ENCODE results near the gene DSG1.
"Not testable (repeated sequence)": the region's sequence is repeated elsewhere in the genome, so short reads cannot be mapped to it uniquely, and the experiment has no call there.

DSG1 gene

GRCh38 chr18:31317860-31318259 is at the start of gene DSG1:
TSS of gene DSG1 (plus strand) at chr18:31318160. CDS start at chr18:31318301, 141 bp downstream.
- in situ Hi-C loops (cut with MboI; ENCODE audit: low sequenced_read_pairs) = no loop called here

- in situ Hi-C loops (cut with MboI; ENCODE audit: low sequenced_read_pairs) = no loop called here
These were observed 49.0 kb upstream of the DSG1 start for GRCh38 chr18:31268985-31269406.

- in situ Hi-C loops (cut with MboI; ENCODE audit: low sequenced_read_pairs) = no loop called here
These were observed 48.4 kb upstream of the DSG1 start for GRCh38 chr18:31269566-31269965.

GRCh38 chr18:31270578-31270977 is 47.4 kb upstream of the DSG1 start:
- in situ Hi-C loops (cut with MboI; ENCODE audit: low sequenced_read_pairs) = no loop called here

GRCh38 chr18:31273812-31274527 is 44.0 kb upstream of the DSG1 start:
- in situ Hi-C loops (cut with MboI; ENCODE audit: low sequenced_read_pairs) = no loop called here

DNA sequence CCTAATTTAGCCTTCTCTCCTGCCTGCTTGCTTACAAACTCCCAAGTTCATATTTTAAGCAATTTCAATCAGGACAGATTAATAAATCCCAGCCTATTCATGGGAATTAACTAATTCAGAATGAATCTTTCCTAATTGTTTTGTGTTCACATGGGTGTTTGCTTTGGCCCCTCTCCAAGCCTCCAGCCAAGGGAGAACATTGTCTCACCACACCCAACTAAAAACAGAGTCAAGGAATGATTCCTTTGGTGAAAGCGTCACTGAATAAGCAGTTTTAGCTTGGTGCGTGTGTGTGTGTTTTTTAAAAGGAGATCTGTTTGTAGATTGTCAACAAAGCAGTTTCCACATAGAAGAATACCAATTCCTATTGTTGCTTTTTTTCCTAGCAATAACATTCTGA is 43.0 kb upstream of the DSG1 start:
- in situ Hi-C loops (cut with MboI; ENCODE audit: low sequenced_read_pairs) = no loop called here

DNA sequence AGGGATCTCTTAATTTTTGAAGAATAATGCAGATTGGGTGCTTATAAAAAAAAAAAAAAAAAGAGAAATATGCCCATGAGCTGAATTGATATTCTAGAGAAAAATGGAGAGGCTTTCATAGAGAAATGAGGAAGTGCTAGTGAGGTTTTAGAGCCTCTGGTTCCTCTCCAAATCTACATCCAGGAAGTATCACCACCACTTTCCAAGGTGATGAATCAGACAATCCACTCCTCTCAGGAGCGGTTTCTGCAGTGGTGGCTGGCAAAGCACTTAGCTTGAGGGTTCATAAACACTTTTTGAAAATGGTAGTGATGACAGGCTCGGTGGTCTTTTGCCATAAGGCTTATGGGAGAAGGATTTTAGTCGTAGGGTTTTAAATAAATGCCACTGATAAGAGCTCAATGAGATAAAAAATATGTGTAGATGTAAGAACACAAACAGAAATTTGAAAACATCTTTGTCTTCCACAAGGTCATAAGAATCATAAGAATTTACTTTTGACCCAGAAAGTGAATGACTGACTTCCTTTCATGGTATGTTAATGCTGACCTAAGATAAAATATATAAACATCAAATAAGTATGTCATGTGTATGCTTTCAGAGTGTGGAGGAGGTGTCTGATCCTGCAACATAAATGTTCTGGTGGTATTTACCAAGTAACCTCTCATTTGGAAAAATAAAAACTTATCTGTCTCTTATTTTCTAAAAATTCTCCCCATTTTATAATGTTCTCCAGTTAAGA is 42.1 kb upstream of the DSG1 start:
- in situ Hi-C loops (cut with MboI; ENCODE audit: low sequenced_read_pairs) = no loop called here

DNA sequence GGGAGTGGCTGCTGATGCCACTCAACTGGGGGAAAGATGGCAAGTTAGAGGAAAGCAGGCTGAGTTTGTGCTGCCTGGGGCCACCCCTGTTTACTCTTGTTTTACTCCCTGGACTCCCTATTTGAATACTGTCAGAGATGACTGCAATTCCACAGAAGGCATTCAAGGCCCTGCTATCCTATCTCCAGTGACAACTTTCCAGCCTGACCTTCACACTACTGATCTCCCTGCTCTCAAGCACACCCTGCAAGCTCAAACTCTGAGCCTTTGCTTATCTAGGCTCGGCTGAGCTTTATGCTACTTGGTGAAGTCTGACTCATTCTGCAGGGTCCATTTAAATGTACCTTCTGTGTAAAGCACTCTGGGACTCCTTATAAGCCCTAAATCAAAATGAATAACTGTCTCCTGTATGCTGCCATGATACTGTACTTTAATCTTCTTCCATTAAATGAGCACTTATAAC is 39.3 kb upstream of the DSG1 start:
- in situ Hi-C loops (cut with MboI; ENCODE audit: low sequenced_read_pairs) = no loop called here

DNA sequence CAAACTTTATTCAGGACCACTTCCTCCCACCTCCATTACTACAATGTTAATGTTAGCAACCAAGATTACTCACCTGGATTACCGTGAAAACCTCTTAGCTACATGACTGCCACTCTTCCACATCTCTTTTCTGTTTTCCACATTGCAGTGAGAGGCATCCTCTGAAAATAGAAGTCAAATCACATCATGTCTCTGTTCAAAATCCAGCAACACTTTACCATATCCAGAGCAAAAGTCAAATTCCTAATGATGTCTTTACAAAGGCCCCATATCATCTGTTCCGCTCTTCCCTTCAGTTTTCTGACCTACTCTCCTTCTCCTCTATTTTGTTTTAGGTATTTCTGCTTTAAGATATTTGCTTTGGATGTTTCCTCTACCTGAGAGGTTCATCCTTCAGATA is 37.5 kb upstream of the DSG1 start:
- in situ Hi-C loops (cut with MboI; ENCODE audit: low sequenced_read_pairs) = no loop called here

DNA sequence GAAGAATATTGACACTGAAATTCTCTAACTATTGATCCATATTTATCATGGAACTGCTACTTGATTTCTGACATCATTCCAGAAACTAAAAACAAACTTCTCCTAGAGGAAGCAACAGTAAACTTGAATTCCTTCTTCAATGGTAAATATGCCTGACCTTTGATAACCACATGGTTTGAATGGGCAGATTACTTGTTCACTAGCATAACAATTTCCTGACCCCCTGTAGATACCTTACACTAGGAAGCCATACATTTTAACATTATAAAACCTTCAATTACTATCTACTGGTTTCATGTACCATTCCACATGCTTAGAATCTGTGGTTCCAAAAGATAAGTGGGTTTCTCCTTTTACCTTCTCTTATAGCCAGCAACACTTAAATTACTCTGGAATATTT is 36.5 kb upstream of the DSG1 start:
- in situ Hi-C loops (cut with MboI; ENCODE audit: low sequenced_read_pairs) = no loop called here

GRCh38 chr18:31289446-31289845 is 28.5 kb upstream of the DSG1 start:
- in situ Hi-C loops (cut with MboI; ENCODE audit: low sequenced_read_pairs) = not testable (repeated sequence)

- in situ Hi-C loops (cut with MboI; ENCODE audit: low sequenced_read_pairs) = no loop called here
These were observed 26.3 kb upstream of the DSG1 start for GRCh38 chr18:31291688-31292087.

DNA sequence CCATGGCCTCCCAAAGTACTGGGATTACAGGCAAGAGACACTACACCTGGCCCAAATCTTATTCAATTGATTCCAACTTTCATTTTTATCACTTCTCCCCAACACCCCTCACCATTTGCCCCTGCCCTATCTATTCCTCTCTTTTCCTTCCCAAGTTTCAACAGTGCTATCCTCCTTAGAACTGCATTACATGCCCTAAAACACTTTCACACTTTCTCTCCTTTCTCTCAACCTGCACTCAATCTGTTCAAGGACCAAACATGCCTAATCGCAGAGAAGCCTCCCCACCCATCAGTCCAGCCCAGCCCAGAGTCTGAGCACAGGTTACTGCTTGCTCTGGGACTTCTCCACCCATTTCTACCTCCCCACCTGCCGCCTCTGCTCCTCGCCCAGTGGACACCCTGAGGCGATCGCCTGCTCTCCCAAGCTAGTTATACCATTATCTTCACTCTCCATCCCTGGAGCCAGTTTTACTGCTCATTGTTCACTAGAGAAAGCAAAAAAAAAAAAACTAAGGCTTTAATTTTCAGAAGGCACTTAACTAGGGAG is 23.7 kb upstream of the DSG1 start:
- in situ Hi-C loops (cut with MboI; ENCODE audit: low sequenced_read_pairs) = no loop called here

DNA sequence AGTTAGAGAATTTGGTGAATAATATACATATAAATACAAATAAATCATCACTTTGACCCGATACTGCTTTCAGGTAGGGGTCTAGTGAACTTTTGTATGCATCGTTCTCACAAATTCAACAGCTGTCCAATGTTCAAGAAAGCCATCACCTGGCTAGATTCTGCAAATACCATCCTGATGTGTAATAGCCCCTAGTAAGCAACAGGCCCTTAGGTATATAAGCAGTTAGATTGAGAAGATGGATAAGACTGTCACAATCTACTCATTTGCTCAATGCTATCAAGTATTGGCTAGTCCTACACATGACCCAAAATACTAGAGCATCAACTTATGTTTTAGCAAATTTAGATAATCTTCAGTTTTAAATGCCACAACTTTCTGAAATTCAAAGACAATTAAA is 20.7 kb upstream of the DSG1 start:
- in situ Hi-C loops (cut with MboI; ENCODE audit: low sequenced_read_pairs) = no loop called here

DNA sequence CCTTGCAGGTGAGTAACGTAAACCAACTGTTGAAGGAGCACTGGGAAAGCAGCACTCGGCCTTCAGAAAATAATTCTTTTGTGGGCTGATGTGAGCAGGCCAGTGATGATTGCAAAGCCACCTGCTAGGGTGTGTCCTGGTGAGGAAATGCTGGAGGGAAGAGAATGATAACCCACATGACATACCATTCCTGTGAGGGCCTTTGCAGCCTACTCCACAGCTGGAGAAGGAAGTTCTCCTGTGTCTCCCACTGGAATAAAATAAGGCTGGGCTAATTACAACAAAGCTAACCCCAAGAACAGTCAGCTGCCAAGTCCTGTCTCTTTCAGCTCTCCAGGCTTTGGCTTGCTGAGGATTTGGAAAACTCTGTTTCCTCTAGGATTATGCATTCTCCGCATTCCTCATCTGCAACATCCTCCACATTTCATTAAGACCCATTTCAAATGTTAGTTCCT is 16.7 kb upstream of the DSG1 start:
- in situ Hi-C loops (cut with MboI; ENCODE audit: low sequenced_read_pairs) = no loop called here

DNA sequence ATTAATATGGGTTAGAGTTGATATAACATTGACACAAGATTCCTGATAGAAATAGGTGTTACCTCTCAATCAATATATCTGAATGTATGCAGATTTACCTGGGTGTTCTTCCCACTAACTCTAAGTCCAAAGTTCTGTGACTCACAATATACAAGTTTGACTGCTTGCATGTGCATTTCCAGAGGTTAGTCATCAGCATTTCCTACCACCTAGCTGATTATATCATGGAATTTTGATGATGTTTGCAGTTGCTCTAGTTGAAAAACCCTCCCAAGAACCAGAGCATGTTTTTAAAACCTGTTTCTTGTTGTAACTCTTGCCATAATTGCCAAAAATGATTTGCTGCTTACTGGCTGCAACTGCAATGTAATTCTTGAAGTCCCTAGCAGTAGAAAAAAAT is 15.0 kb upstream of the DSG1 start:
- in situ Hi-C loops (cut with MboI; ENCODE audit: low sequenced_read_pairs) = no loop called here

DNA sequence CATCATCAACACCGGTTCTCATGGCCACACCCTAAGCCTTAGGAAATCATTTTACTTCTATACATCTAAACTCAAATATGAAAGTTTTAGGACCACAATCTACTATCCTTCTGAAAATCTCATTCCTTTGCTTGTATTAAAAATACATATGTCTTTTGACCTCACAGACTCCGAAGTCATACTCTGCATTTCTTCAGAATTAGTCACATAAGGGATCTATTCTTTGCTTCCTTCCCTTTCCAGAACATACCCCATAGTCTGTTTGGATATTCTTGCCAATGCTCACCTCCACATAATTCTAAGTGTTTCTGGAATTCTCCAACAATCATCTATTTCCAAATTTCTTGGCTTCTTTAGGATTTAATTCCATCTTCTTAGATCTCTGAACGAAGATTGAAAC is 14.2 kb upstream of the DSG1 start:
- in situ Hi-C loops (cut with MboI; ENCODE audit: low sequenced_read_pairs) = no loop called here

GRCh38 chr18:31309115-31309514 is 8.8 kb upstream of the DSG1 start:
- in situ Hi-C loops (cut with MboI; ENCODE audit: low sequenced_read_pairs) = no loop called here

- in situ Hi-C loops (cut with MboI; ENCODE audit: low sequenced_read_pairs) = no loop called here
These were observed 986 bp upstream of the DSG1 start for GRCh38 chr18:31316974-31317373.

DNA sequence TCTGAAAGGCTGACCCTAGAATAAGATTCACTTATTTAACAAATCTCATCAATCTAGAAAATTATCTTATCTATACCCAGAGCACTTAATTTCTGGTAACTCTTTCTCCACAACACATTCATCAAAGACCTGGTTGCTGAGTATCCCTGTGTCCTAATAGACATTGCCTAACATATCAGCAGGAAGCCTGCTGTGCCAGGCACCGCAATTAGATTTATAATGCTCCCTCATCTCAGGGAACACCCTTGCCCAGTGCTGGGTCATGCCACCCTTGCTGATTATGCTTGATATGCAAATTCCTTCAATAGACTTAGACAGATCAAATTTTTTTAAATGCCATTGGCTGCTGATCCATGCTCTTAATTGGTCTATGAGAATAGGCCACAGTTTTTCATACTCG is 3.8 kb downstream of the DSG1 start:
- in situ Hi-C loops (cut with MboI; ENCODE audit: low sequenced_read_pairs) = no loop called here

DNA sequence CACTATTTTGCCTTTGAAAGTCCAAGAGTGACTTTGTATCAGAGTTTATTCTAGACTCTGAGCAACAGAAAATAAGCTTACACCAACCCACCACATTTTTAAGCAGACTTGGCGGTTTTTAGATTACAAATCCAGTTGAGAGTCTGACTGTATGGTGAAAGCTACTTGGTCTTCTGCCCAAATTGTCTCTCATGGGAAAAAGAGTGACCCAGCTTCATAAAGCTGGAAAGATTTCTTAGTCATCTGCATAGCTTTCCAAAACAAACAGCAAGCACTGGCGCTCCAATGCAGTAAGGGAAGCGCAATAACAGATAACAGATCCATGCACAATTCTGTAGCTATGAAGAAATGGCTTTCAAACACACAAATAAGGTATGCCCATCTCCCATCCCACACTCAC is 7.1 kb downstream of the DSG1 start:
- in situ Hi-C loops (cut with MboI; ENCODE audit: low sequenced_read_pairs) = no loop called here

Measured in hTERT RPE-1 (cell line).